ENCODE data around the gene TEC.

DNA sequence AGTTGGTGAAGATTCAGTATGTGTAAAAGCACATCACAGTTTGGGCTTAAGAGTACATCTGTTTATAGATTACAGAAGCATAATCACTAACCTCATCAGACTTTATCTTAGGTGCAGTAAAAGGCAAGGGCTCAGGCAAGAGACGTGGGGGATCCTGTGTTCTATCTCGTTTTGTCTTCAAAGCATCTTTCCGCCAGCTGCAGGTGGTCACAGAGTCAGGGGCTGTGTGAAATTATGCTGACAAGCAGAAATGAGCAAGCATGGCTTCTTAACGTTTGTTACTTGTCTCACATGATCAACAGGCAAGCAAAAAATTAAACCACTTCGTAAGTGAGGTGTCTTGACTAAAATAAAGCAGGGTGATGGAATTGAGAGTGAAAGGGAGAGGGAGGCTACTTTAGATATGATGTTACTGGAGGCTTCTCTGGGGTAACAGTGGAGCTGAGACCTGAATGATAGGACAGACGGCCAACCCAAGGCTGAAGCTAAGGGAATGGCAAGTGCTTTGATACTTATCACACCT is 1.4 kb upstream of the TEC start:
- TF ChIP-seq, protein P1, sequence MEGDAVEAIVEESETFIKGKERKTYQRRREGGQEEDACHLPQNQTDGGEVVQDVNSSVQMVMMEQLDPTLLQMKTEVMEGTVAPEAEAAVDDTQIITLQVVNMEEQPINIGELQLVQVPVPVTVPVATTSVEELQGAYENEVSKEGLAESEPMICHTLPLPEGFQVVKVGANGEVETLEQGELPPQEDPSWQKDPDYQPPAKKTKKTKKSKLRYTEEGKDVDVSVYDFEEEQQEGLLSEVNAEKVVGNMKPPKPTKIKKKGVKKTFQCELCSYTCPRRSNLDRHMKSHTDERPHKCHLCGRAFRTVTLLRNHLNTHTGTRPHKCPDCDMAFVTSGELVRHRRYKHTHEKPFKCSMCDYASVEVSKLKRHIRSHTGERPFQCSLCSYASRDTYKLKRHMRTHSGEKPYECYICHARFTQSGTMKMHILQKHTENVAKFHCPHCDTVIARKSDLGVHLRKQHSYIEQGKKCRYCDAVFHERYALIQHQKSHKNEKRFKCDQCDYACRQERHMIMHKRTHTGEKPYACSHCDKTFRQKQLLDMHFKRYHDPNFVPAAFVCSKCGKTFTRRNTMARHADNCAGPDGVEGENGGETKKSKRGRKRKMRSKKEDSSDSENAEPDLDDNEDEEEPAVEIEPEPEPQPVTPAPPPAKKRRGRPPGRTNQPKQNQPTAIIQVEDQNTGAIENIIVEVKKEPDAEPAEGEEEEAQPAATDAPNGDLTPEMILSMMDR (IDR thresholded peaks at IDR 0.05) = no peak
- no peak for TF ChIP-seq POLR2AphosphoS5 (IDR thresholded peaks at IDR 0.05; ENCODE audit: low read depth, low read length)
- TF ChIP-seq SIN3A (IDR thresholded peaks at IDR 0.05; ENCODE audit: borderline replicate concordance, insufficient read depth, low read depth, low read length) = no peak
- TF ChIP-seq, protein P2, sequence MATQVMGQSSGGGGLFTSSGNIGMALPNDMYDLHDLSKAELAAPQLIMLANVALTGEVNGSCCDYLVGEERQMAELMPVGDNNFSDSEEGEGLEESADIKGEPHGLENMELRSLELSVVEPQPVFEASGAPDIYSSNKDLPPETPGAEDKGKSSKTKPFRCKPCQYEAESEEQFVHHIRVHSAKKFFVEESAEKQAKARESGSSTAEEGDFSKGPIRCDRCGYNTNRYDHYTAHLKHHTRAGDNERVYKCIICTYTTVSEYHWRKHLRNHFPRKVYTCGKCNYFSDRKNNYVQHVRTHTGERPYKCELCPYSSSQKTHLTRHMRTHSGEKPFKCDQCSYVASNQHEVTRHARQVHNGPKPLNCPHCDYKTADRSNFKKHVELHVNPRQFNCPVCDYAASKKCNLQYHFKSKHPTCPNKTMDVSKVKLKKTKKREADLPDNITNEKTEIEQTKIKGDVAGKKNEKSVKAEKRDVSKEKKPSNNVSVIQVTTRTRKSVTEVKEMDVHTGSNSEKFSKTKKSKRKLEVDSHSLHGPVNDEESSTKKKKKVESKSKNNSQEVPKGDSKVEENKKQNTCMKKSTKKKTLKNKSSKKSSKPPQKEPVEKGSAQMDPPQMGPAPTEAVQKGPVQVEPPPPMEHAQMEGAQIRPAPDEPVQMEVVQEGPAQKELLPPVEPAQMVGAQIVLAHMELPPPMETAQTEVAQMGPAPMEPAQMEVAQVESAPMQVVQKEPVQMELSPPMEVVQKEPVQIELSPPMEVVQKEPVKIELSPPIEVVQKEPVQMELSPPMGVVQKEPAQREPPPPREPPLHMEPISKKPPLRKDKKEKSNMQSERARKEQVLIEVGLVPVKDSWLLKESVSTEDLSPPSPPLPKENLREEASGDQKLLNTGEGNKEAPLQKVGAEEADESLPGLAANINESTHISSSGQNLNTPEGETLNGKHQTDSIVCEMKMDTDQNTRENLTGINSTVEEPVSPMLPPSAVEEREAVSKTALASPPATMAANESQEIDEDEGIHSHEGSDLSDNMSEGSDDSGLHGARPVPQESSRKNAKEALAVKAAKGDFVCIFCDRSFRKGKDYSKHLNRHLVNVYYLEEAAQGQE (IDR thresholded peaks at IDR 0.05; ENCODE audit: insufficient read depth in 1 of 2, low read depth in 2 of 2, low read length in 1 of 2) = no peak
- TF ChIP-seq TCF7L2 (IDR thresholded peaks at IDR 0.05; ENCODE audit: low read depth, low read length) = no peak

All from Panc1 (cell line).